CD14-positive monocyte (primary cell): Measurements from ENCODE around the gene PIK3R4. TPM values are rescaled to one million over a fixed set of nuclear protein-coding genes. Genes with fewer than 3 reads are reported as not detected.

Experiments
- DNase-seq, 3 donors: peaks; one replicate each; pipeline ENCODE4 v3.0.0-alpha.2; 2011 to 2022
- H2AFZ ChIP-seq: 2 replicates; pipeline ENCODE4 v1.6.0; 2012; ENCODE audit warnings: mild to moderate bottlenecking, low read depth, low read length, inconsistent platforms; ENCODE audit not compliant: insufficient read depth, poor library complexity, severe bottlenecking
- H3K27ac ChIP-seq, 2 donors: 1 replicate in 1 of 2; 2 replicates in 1 of 2; pipeline ENCODE4 v1.5.1; 2012 to 2013; ENCODE audit warnings: low read length in 2 of 2, control low read depth in 1 of 2, inconsistent platforms in 1 of 2, low read depth in 1 of 2, mild to moderate bottlenecking in 1 of 2
- H3K27me3 ChIP-seq, 2 donors: one replicate each; pipeline versions ENCODE4 v1.6.0 to v1.6.1; 2011 to 2013; ENCODE audit warnings: low read length in 2 of 2; ENCODE audit not compliant: control insufficient read depth in 2 of 2, insufficient read depth in 2 of 2
- H3K36me3 ChIP-seq, 2 donors: replicated peaks in 1 of 2; 1 replicate in 1 of 2; 2 replicates in 1 of 2; pipeline versions ENCODE4 v1.5.1 to v1.6.1; 2012 to 2013; ENCODE audit warnings: low read length in 2 of 2, control low read depth in 1 of 2, inconsistent platforms in 1 of 2, mild to moderate bottlenecking in 1 of 2; ENCODE audit not compliant: insufficient read depth in 2 of 2, control insufficient read depth in 1 of 2
- H3K4me1 ChIP-seq, 2 donors: 1 replicate in 1 of 2; 2 replicates in 1 of 2; pipeline versions ENCODE4 v1.5.1 to v1.6.1; 2012 to 2013; ENCODE audit warnings: low read length in 2 of 2, control low read depth in 1 of 2, inconsistent platforms in 1 of 2, mild to moderate bottlenecking in 1 of 2, moderate library complexity in 1 of 2; ENCODE audit not compliant: insufficient read depth in 2 of 2, control insufficient read depth in 1 of 2
- H3K4me2 ChIP-seq: replicated peaks from 2 replicates; pipeline ENCODE3; 2012; ENCODE audit warnings: low read length, moderate library complexity, mild to moderate bottlenecking; ENCODE audit not compliant: poor library complexity, severe bottlenecking; ENCODE audit errors: extremely low read depth
- H3K4me3 ChIP-seq, 3 experiments: fragments of 200-600 bp in 1 of 3; sonication (generic) in 1 of 3; replicated peaks in 1 of 3; 1 replicate in 2 of 3; 2 replicates in 1 of 3; pipeline ENCODE4 v1.5.1; 2011 to 2013; ENCODE audit warnings: low read length in 3 of 3, mild to moderate bottlenecking in 3 of 3, control low read depth in 2 of 3, low read depth in 2 of 3, inconsistent platforms in 1 of 3, moderate library complexity in 1 of 3
- H3K79me2 ChIP-seq: 2 replicates; pipeline ENCODE4 v1.6.0; 2012; ENCODE audit warnings: mild to moderate bottlenecking, control low read depth, inconsistent platforms, low read length, moderate library complexity; ENCODE audit not compliant: insufficient read depth
- H3K9ac ChIP-seq: 2 replicates; pipeline ENCODE4 v1.6.0; 2017; ENCODE audit warnings: low read length, mild to moderate bottlenecking; ENCODE audit not compliant: insufficient read depth, poor library complexity, severe bottlenecking
- H3K9me3 ChIP-seq, 2 donors: replicated peaks in 1 of 2; 1 replicate in 1 of 2; 2 replicates in 1 of 2; pipeline versions ENCODE4 v1.5.1 to v1.6.1; 2012 to 2013; ENCODE audit warnings: low read length in 2 of 2, control low read depth in 1 of 2; ENCODE audit not compliant: control insufficient read depth in 1 of 2, insufficient read depth in 1 of 2
- H4K20me1 ChIP-seq: 2 replicates; pipeline ENCODE4 v1.6.0; 2012; ENCODE audit warnings: mild to moderate bottlenecking, low read length, control low read depth, moderate library complexity; ENCODE audit not compliant: insufficient read depth
- H3K27ac Mint-ChIP-seq, 7 donors: one replicate each; pipeline ENCODE4 v1.8.0; 2020; ENCODE audit warnings: mild to moderate bottlenecking in 7 of 7, mixed read lengths in 7 of 7, moderate library complexity in 6 of 7, inconsistent platforms in 2 of 7
- H3K27me3 Mint-ChIP-seq, 3 donors: one replicate each; pipeline ENCODE4 v1.8.0; 2021 to 2022; ENCODE audit warnings: low read depth in 3 of 3, mild to moderate bottlenecking in 3 of 3, mixed read lengths in 3 of 3, moderate library complexity in 3 of 3, inconsistent platforms in 1 of 3
- H3K36me3 Mint-ChIP-seq, 2 donors: one replicate each; pipeline ENCODE4 v1.8.0; 2020; ENCODE audit warnings: mixed read lengths in 2 of 2, inconsistent platforms in 1 of 2, mild to moderate bottlenecking in 1 of 2
- H3K4me1 Mint-ChIP-seq: one replicate; pipeline ENCODE4 v1.8.0; 2020; ENCODE audit warnings: mild to moderate bottlenecking, mixed read lengths
- H3K4me3 Mint-ChIP-seq, 2 donors: one replicate each; pipeline ENCODE4 v1.8.0; 2020; ENCODE audit warnings: mild to moderate bottlenecking in 2 of 2, mixed read lengths in 2 of 2, moderate library complexity in 1 of 2
- H3K9me3 Mint-ChIP-seq, 7 donors: one replicate each; pipeline ENCODE4 v1.8.0; 2020 to 2022; ENCODE audit warnings: mixed read lengths in 7 of 7, mild to moderate bottlenecking in 6 of 7, moderate library complexity in 6 of 7, inconsistent platforms in 2 of 7
- whole genome bisulfite sequencing: methylation state at CpG from one replicate; pipeline ENCODE4 v1.1.5; 2013; ENCODE audit warnings: missing lambda C conversion rate; ENCODE audit not compliant: insufficient coverage; 5-methylcytosine and 5-hydroxymethylcytosine counted together
- intact Hi-C, 2 donors: fragments of 100-400 bp; cut with micrococcal nuclease; formaldehyde crosslinking; loops; one replicate each; pipeline versions ENCODE4 v1.15.0 to v1.15.1; 2023
- polyA plus RNA-seq, 3 donors: library from polyadenylated mRNA; depleted of rRNA in 1 of 3; unstranded in 2 of 3; stranded (reverse) in 1 of 3; fragments of 300-500 nt in 2 of 3; fragments of >200 nt in 1 of 3; fragmentation: Illumina TruSeq in 2 of 3; gene quantifications; 1 replicate in 2 of 3; 2 replicates in 1 of 3; pipeline ENCODE4 v1.2.3, GENCODE V29; 2012 to 2021
- TF ChIP-seq, protein P1 (sequence below): fragments of 200-600 bp; IDR thresholded peaks from one replicate; pipeline ENCODE4 v1.8.0; 2022; ENCODE audit warnings: antibody characterized with exemption, mild to moderate bottlenecking

Gene PIK3R4
- polyA plus RNA-seq, 3 donors: 6.5 to 18.7 (median 10.1) TPM

DNA sequence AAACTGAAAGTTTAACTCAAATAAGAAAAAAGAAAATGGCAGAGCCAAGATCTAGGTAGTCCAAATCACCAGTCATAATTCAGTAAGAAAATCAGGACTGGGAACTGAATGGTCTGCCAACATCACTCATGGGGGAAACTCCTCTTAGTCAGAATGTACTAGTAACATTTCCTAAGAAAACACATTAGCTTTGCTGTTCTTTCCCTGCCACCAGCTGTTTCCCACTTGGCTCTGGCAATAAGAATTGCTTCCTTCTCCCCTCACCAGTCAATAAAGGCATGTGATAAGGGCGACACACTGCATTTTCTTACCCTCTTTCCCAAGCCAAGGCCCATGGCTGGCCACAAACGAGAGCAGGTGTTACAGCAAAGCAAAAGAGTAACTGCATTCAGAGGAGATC lies 46.1 kb downstream of the PIK3R4 start:
- no peak for DNase-seq
- Histone ChIP-seq H3K79me2 (no peaks in the 10 kb centered on the region), H3K27me3 (no peaks in the 10 kb centered on the region), H3K27ac (no peak overlapping the region), H3K9ac (no peak overlapping the region), H3K9me3 (no peaks in the 10 kb centered on the region), H2AFZ (no peak overlapping the region), H3K4me3 (no peak overlapping the region), H3K4me2 (no peak overlapping the region), H3K36me3 (peaks cover 56 to 82% of the 10 kb centered on the region in 2 donors), H3K4me1 (no peaks in the 10 kb centered on the region), H4K20me1 (no peaks in the 10 kb centered on the region)
- peak overlapping the region in 2 of 7 donors; percentile 26 to 57 for H3K27ac Mint-ChIP-seq
- 80% methylated on average over 1 of the region's 2 CpGs for WGBS
- no peaks in the 10 kb centered on the region for H3K9me3 Mint-ChIP-seq
- H3K27me3 Mint-ChIP-seq: no peaks in the 10 kb centered on the region
- no peak overlapping the region for H3K4me3 Mint-ChIP-seq
- intact Hi-C loops: no loop called here
- peaks cover 56 to 71% of the 10 kb centered on the region in 2 donors for H3K36me3 Mint-ChIP-seq
- TF ChIP-seq, protein P1, sequence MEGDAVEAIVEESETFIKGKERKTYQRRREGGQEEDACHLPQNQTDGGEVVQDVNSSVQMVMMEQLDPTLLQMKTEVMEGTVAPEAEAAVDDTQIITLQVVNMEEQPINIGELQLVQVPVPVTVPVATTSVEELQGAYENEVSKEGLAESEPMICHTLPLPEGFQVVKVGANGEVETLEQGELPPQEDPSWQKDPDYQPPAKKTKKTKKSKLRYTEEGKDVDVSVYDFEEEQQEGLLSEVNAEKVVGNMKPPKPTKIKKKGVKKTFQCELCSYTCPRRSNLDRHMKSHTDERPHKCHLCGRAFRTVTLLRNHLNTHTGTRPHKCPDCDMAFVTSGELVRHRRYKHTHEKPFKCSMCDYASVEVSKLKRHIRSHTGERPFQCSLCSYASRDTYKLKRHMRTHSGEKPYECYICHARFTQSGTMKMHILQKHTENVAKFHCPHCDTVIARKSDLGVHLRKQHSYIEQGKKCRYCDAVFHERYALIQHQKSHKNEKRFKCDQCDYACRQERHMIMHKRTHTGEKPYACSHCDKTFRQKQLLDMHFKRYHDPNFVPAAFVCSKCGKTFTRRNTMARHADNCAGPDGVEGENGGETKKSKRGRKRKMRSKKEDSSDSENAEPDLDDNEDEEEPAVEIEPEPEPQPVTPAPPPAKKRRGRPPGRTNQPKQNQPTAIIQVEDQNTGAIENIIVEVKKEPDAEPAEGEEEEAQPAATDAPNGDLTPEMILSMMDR: no peak
- no peaks in the 10 kb centered on the region for H3K4me1 Mint-ChIP-seq

DNA sequence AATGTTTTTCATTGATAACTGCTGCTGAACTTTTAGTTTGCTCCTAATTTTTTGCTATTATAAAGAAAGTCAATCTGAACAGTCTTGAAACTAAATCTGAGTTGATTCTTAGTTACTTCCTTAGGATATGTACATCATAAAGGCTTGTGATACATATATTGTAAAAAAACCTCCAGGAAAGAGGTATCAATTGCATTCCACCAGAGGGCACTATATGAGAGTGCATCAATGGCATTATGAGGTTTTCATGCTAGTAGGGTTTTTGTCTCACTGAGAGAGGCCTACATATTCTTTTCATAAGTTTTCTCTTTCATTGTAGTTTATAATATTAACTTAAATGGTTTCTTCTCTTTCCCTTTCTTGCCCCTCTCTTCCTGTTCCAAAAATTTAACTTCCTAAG lies 46.9 kb downstream of the PIK3R4 start:
- H4K20me1 ChIP-seq: no peaks in the 10 kb centered on the region

More for the DNA sequence above, 46.9 kb downstream of the PIK3R4 start:
- Mint-ChIP-seq H3K27ac (no peak overlapping the region), H3K27me3 (no peaks in the 10 kb centered on the region), H3K4me3 (no peak overlapping the region), H3K9me3 (no peaks in the 10 kb centered on the region), H3K4me1 (no peaks in the 10 kb centered on the region), H3K36me3 (peaks cover 56 to 71% of the 10 kb centered on the region in 2 donors)
- Histone ChIP-seq H3K27me3 (no peaks in the 10 kb centered on the region), H3K4me2 (no peak overlapping the region), H3K9me3 (no peaks in the 10 kb centered on the region), H3K27ac (no peak overlapping the region), H3K9ac (no peak overlapping the region), H3K36me3 (peaks cover 50 to 83% of the 10 kb centered on the region in 2 donors), H2AFZ (no peak overlapping the region), H3K79me2 (no peaks in the 10 kb centered on the region), H3K4me1 (no peaks in the 10 kb centered on the region), H3K4me3 (no peak overlapping the region)
- intact Hi-C loops: no loop called here
- peak in 1 of 3 donors; percentile 20 for DNase-seq
- TF ChIP-seq, protein P1: peak; percentile 52
